ENCODE data around the gene TIPIN.

Gene TIPIN

DNA sequence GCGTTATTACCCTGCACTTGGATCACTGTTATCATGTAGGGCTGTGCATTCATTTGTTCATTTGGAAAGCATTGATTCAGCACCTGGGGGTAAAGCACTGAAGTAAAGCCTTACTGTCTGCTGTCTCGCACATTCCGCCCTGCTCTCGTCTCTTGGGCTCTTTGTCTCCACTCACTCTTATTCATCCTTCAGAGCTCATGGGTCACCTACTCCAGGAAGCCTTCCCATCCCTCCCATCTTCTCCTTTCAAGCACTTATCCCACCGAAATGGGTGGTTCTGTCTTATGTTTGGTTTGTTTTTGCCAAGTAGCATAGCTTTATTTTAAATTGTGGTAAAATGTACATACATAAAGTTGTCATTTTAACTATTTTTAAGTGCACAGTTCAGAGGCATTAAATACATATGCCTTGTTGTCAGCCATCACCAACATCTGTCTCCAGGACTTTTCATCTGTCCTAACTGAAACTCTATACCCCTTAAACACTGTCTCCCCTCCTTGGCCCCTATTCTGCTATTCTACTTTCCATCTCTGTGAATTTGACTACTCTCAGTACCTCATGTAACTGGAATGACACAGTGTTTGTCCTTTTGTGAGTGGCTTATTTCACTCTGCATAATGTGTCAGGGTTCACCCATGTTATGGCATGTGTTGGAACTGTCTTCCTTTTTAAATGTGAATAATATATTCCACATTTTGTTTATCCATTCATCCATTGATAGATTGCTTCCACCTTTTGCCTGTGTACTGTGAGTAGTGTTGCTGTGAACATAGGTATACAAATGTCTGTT is 53.8 kb downstream of the TIPIN start:
- no peak for DNase-seq (ENCODE audit: low spot score)

- no peak for DNase-seq (ENCODE audit: low spot score)
Measured at GRCh38 chr15:66298803-66299251, 57.7 kb downstream of the TIPIN start.

- DNase-seq (ENCODE audit: low spot score), result no peak
Measured at GRCh38 chr15:66296186-66296585, 60.3 kb downstream of the TIPIN start.

GRCh38 chr15:66294932-66295235 is 61.6 kb downstream of the TIPIN start:
- DNase-seq (ENCODE audit: low spot score), result peak; percentile 28

- peak; percentile 54 for DNase-seq (ENCODE audit: low spot score)
Measured at GRCh38 chr15:66294157-66294931, 62.1 kb downstream of the TIPIN start.

- DNase-seq (ENCODE audit: low spot score), result peak; percentile 53
Measured at GRCh38 chr15:66293419-66294156, 62.9 kb downstream of the TIPIN start, which contains the start of gene DIS3L. Gene DIS3L (plus strand): TSS chr15:66293568. CDS start chr15:66293597, 29 bp downstream.

GRCh38 chr15:66292571-66293418 is 63.7 kb downstream of the TIPIN start:
- peak; percentile 15 for DNase-seq (ENCODE audit: low spot score)

GRCh38 chr15:66291816-66292570 is 64.5 kb downstream of the TIPIN start:
- no peak for DNase-seq (ENCODE audit: low spot score)

DNA sequence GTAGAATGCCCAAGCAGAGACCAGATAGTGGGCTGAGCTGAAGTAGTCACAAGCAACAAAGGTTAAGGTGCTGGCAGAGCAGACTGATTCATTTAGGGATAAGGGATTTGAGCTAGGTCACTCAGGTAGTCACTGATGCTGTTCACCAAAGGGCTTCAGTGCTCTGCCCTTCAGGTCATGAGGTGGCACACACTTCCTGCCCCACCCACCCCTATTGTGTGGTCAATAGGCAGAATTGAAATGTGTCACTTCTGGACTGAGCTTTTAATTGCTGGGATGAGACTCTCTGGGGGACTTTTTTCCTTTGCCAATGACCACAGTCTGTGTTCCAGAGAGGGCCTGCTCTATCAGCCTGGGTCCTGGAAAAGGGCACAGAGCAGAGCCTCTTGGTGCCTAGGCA is 66.0 kb downstream of the TIPIN start:
- DNase-seq (ENCODE audit: low spot score), result no peak

DNA sequence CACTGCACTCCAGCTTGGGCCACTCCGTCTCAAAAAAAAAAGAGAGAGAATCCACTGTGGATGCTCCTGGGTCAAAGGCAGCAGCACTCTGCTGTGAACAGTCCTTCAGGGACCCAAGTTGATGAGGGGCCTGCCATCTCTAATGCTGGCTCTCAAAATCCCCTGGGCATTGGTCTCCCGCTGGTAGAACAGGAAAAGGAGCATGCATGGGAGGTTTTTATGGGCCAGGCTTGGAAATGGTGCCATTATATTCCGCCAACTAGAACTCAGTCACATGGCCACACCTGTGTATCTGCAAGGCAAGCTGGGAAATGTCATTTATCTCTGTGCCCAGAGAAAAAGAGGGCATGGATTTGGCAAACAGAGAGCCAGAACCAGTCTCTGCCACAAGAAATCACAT is 66.5 kb downstream of the TIPIN start:
- no peak for DNase-seq (ENCODE audit: low spot score)

- DNase-seq (ENCODE audit: low spot score), result no peak
Measured at GRCh38 chr15:66288551-66289185, 67.8 kb downstream of the TIPIN start.

GRCh38 chr15:66288093-66288492 is 68.4 kb downstream of the TIPIN start:
- no peak for DNase-seq (ENCODE audit: low spot score)

DNA sequence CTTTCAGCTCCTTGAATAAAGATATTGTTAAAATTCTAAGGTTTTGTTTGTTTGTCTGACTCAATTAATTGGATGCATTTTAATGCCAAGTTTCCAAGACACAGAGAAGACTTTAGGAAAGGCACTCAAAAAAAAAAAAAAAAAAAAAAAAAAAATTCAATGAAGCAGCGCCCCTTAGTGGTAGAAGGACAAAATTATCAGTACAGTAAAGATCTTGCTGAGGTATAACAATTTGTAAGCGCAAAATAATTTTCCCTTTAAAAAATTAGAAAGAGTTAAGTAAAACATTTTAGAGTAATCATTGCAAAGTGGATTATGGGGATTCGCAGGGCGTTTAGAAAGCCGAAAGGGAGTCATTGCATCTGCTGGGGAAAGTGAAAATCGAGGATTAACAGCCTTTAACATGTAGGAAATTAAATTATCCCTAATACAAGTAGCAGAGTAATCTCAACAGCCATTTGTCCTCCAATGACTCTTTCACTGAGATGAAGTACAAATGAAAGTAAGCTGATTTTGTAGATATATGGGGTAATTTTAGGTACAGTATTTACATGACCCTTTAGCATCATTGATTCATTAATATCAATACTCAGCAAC is 68.9 kb downstream of the TIPIN start:
- DNase-seq (ENCODE audit: low spot score), result peak; percentile 70
